GM21786 (cell line): ENCODE measurements around the gene MCRS1.

Source experiments
- ATAC-seq: cut with Tn5 transposase; IDR thresholded peaks from one replicate; pipeline ENCODE4 v1.9.1; 2021; ENCODE audit not compliant: unreplicated experiment

MCRS1 gene

GRCh38 chr12:49583366-49584094 is 15.6 kb upstream of the MCRS1 start:
- ATAC-seq = no peak

- ATAC-seq = no peak
Observed at GRCh38 chr12:49582850-49583249, 14.9 kb upstream of the MCRS1 start.

GRCh38 chr12:49582201-49582600 is 14.3 kb upstream of the MCRS1 start:
- ATAC-seq = no peak

GRCh38 chr12:49580572-49581535 is 12.9 kb upstream of the MCRS1 start:
- ATAC-seq = peak; percentile 67

- ATAC-seq = no peak
Observed at GRCh38 chr12:49578471-49579112, 10.7 kb upstream of the MCRS1 start.

GRCh38 chr12:49577589-49578315 is 9.8 kb upstream of the MCRS1 start:
- ATAC-seq = no peak

- ATAC-seq = peak; percentile 15
Observed at GRCh38 chr12:49568442-49569162, 660 bp upstream of the MCRS1 start.

GRCh38 chr12:49567302-49567610 is 686 bp downstream of the MCRS1 start:
- ATAC-seq = no peak

- no peak for ATAC-seq
Observed at GRCh38 chr12:49566361-49566760, 1.6 kb downstream of the MCRS1 start.

- no peak for ATAC-seq
Observed at GRCh38 chr12:49565406-49566265, 2.3 kb downstream of the MCRS1 start.

GRCh38 chr12:49564686-49565405 is 3.1 kb downstream of the MCRS1 start:
- ATAC-seq = no peak

GRCh38 chr12:49563951-49564685 is 3.8 kb downstream of the MCRS1 start:
- ATAC-seq = no peak

- no peak for ATAC-seq
Observed at GRCh38 chr12:49562831-49563230, 5.1 kb downstream of the MCRS1 start.

GRCh38 chr12:49562233-49562632 is 5.7 kb downstream of the MCRS1 start:
- no peak for ATAC-seq

- ATAC-seq = no peak
Observed at GRCh38 chr12:49560695-49561094, 7.2 kb downstream of the MCRS1 start.

- no peak for ATAC-seq
Observed at GRCh38 chr12:49559011-49559675, 8.8 kb downstream of the MCRS1 start.

- no peak for ATAC-seq
Observed at GRCh38 chr12:49558526-49558925, 9.4 kb downstream of the MCRS1 start.

- no peak for ATAC-seq
Observed at GRCh38 chr12:49557917-49558215, 10.1 kb downstream of the MCRS1 start.
